Parathyroid adenoma (tissue), 2 donors: ENCODE data around the gene MLST8.

Source experiments
- H2AFZ ChIP-seq: fragments of 300-600 bp; sonication (generic); one replicate; pipeline ENCODE4 v1.7.0; 2017; ENCODE audit warnings: antibody characterized with exemption, mild to moderate bottlenecking
- H3K27ac ChIP-seq: fragments of 300-600 bp; sonication (generic); one replicate; pipeline ENCODE4 v1.7.0; 2017
- H3K27me3 ChIP-seq: fragments of 300-600 bp; sonication (generic); one replicate; pipeline ENCODE4 v1.7.0; 2017; ENCODE audit warnings: low read length; ENCODE audit not compliant: control insufficient read depth, insufficient read depth
- H3K36me3 ChIP-seq: fragments of 300-600 bp; sonication (generic); one replicate; pipeline ENCODE4 v1.7.0; 2017; ENCODE audit warnings: low read length; ENCODE audit not compliant: control insufficient read depth, insufficient read depth
- H3K4me1 ChIP-seq: fragments of 300-600 bp; sonication (generic); one replicate; pipeline ENCODE4 v1.7.0; 2017; ENCODE audit warnings: control low read depth
- H3K4me2 ChIP-seq: fragments of 300-600 bp; sonication (generic); one replicate; pipeline ENCODE4 v1.7.0; 2017; ENCODE audit warnings: low read length
- H3K4me3 ChIP-seq: fragments of 300-600 bp; sonication (generic); one replicate; pipeline ENCODE4 v1.7.0; 2017; ENCODE audit warnings: low read depth, low read length
- H3K79me2 ChIP-seq: fragments of 300-600 bp; sonication (generic); one replicate; pipeline ENCODE4 v1.7.0; 2017; ENCODE audit warnings: control low read depth
- H3K9ac ChIP-seq: fragments of 300-600 bp; sonication (generic); one replicate; pipeline ENCODE4 v1.7.0; 2017; ENCODE audit warnings: mild to moderate bottlenecking
- H3K9me3 ChIP-seq: fragments of 300-600 bp; sonication (generic); one replicate; pipeline ENCODE4 v1.7.0; 2017; ENCODE audit warnings: low read length; ENCODE audit not compliant: control insufficient read depth
- CTCF ChIP-seq: fragments of 300-600 bp; sonication (generic); IDR thresholded peaks from one replicate; pipeline ENCODE4 v1.7.0; 2017; ENCODE audit warnings: antibody characterized with exemption, mild to moderate bottlenecking
- donor health status: primary hyperparathyroidism.

Gene MLST8

GRCh38 chr16:2228161-2228824, 23.0 kb downstream of the MLST8 start:
- no peaks in the 10 kb centered on the region for H3K36me3 ChIP-seq
- no peak overlapping the region for H3K4me3 ChIP-seq
- peaks cover 27% of the 10 kb centered on the region for H3K79me2 ChIP-seq
- H2AFZ ChIP-seq, result no peak overlapping the region
- no peaks in the 10 kb centered on the region for H3K27me3 ChIP-seq
- H3K4me2 ChIP-seq, result no peak overlapping the region
- no peaks in the 10 kb centered on the region for H3K4me1 ChIP-seq
- no peak overlapping the region for H3K9ac ChIP-seq
- no peaks in the 10 kb centered on the region for H3K9me3 ChIP-seq
- H3K27ac ChIP-seq, result no peak overlapping the region
- no peak for TF ChIP-seq CTCF

GRCh38 chr16:2229091-2229490, 23.8 kb downstream of the MLST8 start:
- Histone ChIP-seq H3K9ac (no peak overlapping the region), H3K27me3 (no peaks in the 10 kb centered on the region), H3K27ac (no peak overlapping the region), H2AFZ (no peak overlapping the region), H3K4me2 (no peak overlapping the region), H3K4me3 (no peak overlapping the region), H3K79me2 (peaks cover 26% of the 10 kb centered on the region), H3K9me3 (no peaks in the 10 kb centered on the region), H3K4me1 (no peaks in the 10 kb centered on the region), H3K36me3 (no peaks in the 10 kb centered on the region)
- no peak for TF ChIP-seq CTCF

GRCh38 chr16:2229632-2230250, 24.5 kb downstream of the MLST8 start:
- Histone ChIP-seq H3K9ac (no peak overlapping the region), H3K36me3 (no peaks in the 10 kb centered on the region), H2AFZ (no peak overlapping the region), H3K79me2 (peaks cover 20% of the 10 kb centered on the region), H3K27ac (no peak overlapping the region), H3K4me1 (no peaks in the 10 kb centered on the region), H3K4me2 (no peak overlapping the region), H3K27me3 (no peaks in the 10 kb centered on the region), H3K4me3 (no peak overlapping the region), H3K9me3 (no peaks in the 10 kb centered on the region)
- TF ChIP-seq CTCF, result no peak

- Histone ChIP-seq H3K4me2 (no peak overlapping the region), H2AFZ (no peak overlapping the region), H3K4me3 (no peak overlapping the region), H3K9me3 (no peaks in the 10 kb centered on the region), H3K27me3 (no peaks in the 10 kb centered on the region), H3K9ac (no peak overlapping the region), H3K4me1 (no peaks in the 10 kb centered on the region), H3K27ac (no peak overlapping the region), H3K79me2 (peaks cover 14% of the 10 kb centered on the region), H3K36me3 (no peaks in the 10 kb centered on the region)
- TF ChIP-seq CTCF, result no peak
Observed at GRCh38 chr16:2230376-2230775, 25.1 kb downstream of the MLST8 start.
